HG02885 (cell line): Measurements from ENCODE around the gene GBX2.

Experiments
- ATAC-seq: cut with Tn5 transposase; IDR thresholded peaks from one replicate; pipeline ENCODE4 v1.9.1; 2021; ENCODE audit warnings: mild to moderate bottlenecking; ENCODE audit not compliant: unreplicated experiment, poor library complexity

GBX2 gene

GRCh38 chr2:236169741-236170589 lies 1.8 kb upstream of the GBX2 start:
- ATAC-seq, result no peak

- ATAC-seq, result no peak
These were observed 1.1 kb upstream of the GBX2 start for GRCh38 chr2:236169151-236169721.

- no peak for ATAC-seq
These were observed 683 bp downstream of the GBX2 start for GRCh38 chr2:236167297-236168109.

- no peak for ATAC-seq
These were observed 1.3 kb downstream of the GBX2 start for GRCh38 chr2:236166796-236167296.

GRCh38 chr2:236165842-236166795 lies 2.1 kb downstream of the GBX2 start:
- ATAC-seq, result no peak

- ATAC-seq, result no peak
These were observed 3.0 kb downstream of the GBX2 start for GRCh38 chr2:236164925-236165841.

- ATAC-seq, result no peak
These were observed 3.8 kb downstream of the GBX2 start for GRCh38 chr2:236164201-236164924.

- no peak for ATAC-seq
These were observed 4.5 kb downstream of the GBX2 start for GRCh38 chr2:236163471-236164200.

- ATAC-seq, result no peak
These were observed 5.2 kb downstream of the GBX2 start for GRCh38 chr2:236162882-236163470.

GRCh38 chr2:236162031-236162845 lies 5.9 kb downstream of the GBX2 start:
- ATAC-seq, result no peak

GRCh38 chr2:236161531-236161930 lies 6.7 kb downstream of the GBX2 start:
- ATAC-seq, result no peak

- ATAC-seq, result no peak
These were observed 7.1 kb downstream of the GBX2 start for GRCh38 chr2:236161082-236161462.

GRCh38 chr2:236160366-236161081 lies 7.7 kb downstream of the GBX2 start:
- no peak for ATAC-seq

- ATAC-seq, result no peak
These were observed 8.4 kb downstream of the GBX2 start for GRCh38 chr2:236159778-236160170.

GRCh38 chr2:236158969-236159777 lies 9.0 kb downstream of the GBX2 start:
- no peak for ATAC-seq
